GM12873 (cell line): ENCODE measurements around the gene BORCS5.

Source experiments
- TF ChIP-seq, protein P1 (sequence below): IDR thresholded peaks from 2 replicates; pipeline ENCODE4 v1.5.1; 2012; ENCODE audit warnings: low read depth, mild to moderate bottlenecking, moderate library complexity, low read length, control low read depth; ENCODE audit not compliant: insufficient read depth; ENCODE audit errors: missing control alignments

The BORCS5 gene

GRCh38 chr12:12392413-12392812 is 35.5 kb downstream of the BORCS5 start:
- TF ChIP-seq, protein P1, sequence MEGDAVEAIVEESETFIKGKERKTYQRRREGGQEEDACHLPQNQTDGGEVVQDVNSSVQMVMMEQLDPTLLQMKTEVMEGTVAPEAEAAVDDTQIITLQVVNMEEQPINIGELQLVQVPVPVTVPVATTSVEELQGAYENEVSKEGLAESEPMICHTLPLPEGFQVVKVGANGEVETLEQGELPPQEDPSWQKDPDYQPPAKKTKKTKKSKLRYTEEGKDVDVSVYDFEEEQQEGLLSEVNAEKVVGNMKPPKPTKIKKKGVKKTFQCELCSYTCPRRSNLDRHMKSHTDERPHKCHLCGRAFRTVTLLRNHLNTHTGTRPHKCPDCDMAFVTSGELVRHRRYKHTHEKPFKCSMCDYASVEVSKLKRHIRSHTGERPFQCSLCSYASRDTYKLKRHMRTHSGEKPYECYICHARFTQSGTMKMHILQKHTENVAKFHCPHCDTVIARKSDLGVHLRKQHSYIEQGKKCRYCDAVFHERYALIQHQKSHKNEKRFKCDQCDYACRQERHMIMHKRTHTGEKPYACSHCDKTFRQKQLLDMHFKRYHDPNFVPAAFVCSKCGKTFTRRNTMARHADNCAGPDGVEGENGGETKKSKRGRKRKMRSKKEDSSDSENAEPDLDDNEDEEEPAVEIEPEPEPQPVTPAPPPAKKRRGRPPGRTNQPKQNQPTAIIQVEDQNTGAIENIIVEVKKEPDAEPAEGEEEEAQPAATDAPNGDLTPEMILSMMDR, result no peak

GRCh38 chr12:12393171-12393570 is 36.3 kb downstream of the BORCS5 start:
- TF ChIP-seq, protein P1, result no peak

GRCh38 chr12:12396694-12397093 is 39.8 kb downstream of the BORCS5 start:
- TF ChIP-seq, protein P1, result no peak

DNA sequence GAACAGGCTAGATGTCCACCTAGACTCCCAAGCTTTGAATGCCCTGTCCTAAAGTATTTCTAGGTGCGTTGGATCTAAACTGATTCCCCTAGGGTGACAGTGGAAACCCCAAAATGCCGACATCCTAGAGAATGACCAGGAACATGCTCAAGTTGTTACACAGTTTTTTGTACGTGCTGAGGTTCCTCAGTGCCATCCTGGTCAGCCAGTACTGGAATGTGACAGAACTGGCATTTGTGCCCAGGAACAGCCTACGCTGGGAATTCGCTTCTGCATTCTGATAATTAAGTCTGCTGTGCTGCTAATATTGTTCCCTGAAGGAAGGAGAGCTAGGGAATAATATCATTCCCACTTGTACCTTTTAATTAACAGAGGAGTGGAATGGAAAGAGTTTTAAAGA is 40.3 kb downstream of the BORCS5 start:
- TF ChIP-seq, protein P1, result no peak

GRCh38 chr12:12398026-12398859 is 41.4 kb downstream of the BORCS5 start:
- TF ChIP-seq, protein P1, result peak; percentile 17

GRCh38 chr12:12399161-12399560 is 42.3 kb downstream of the BORCS5 start:
- TF ChIP-seq, protein P1, result no peak

DNA sequence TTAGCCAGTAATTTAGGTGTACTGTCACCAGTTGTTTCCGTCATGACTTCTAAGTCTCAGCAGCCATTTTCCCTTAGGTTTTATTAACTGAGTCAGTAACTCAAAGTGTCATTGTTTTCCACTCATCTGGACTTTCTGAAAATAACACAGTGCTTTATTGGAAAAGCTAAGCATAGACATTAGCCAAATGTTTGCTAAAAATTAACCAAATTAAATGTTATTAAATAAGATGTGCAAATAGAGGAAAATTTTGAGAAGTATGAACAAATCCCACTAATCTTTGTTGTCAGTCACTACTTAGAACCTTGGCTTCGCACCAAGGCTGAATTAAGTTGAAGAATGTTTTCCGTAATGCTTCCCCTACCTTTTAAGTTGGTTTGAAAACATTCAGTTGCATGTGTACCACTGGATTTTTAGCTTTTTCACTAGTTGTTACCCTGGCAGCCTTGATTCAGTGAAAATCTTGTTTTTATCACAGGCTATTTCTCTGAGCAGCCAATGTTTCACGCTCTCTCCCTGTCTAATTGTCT is 43.0 kb downstream of the BORCS5 start:
- TF ChIP-seq, protein P1, result no peak
